Mononuclear cell (primary cell): ENCODE data around the gene RILPL2. TPM values are rescaled to one million over a fixed set of nuclear protein-coding genes. Genes with fewer than 3 reads are reported as not detected.
A peak's percentile ranks its signal among the peaks of the same experiment; 100 is the strongest.
"Not testable (repeated sequence)": the region's sequence is repeated elsewhere in the genome, so short reads cannot be mapped to it uniquely, and the experiment has no call there.

Experiments used
- H3K27me3 ChIP-seq: 2 replicates; pipeline ENCODE4 v1.6.0; 2011; ENCODE audit warnings: low read length, control low read depth; ENCODE audit not compliant: insufficient read depth
- H3K4me1 ChIP-seq: 2 replicates; pipeline ENCODE4 v1.5.1; 2011; ENCODE audit warnings: mild to moderate bottlenecking, low read length, control low read depth; ENCODE audit not compliant: insufficient read depth
- H3K4me3 ChIP-seq: 2 replicates; pipeline ENCODE4 v1.5.1; 2011; ENCODE audit warnings: mild to moderate bottlenecking, low read length, moderate library complexity
- H3K9me3 ChIP-seq: 2 replicates; pipeline ENCODE4 v1.5.1; 2011; ENCODE audit warnings: low read depth, mild to moderate bottlenecking, control low read depth, low read length
- total RNA-seq: library from RNA; depleted of rRNA; stranded (reverse); fragments of >200 nt; gene quantifications from one replicate; pipeline ENCODE4 v1.2.3, GENCODE V29; 2012

RILPL2 gene, protein sequence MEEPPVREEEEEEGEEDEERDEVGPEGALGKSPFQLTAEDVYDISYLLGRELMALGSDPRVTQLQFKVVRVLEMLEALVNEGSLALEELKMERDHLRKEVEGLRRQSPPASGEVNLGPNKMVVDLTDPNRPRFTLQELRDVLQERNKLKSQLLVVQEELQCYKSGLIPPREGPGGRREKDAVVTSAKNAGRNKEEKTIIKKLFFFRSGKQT
- total RNA-seq, result 9.9 TPM

DNA sequence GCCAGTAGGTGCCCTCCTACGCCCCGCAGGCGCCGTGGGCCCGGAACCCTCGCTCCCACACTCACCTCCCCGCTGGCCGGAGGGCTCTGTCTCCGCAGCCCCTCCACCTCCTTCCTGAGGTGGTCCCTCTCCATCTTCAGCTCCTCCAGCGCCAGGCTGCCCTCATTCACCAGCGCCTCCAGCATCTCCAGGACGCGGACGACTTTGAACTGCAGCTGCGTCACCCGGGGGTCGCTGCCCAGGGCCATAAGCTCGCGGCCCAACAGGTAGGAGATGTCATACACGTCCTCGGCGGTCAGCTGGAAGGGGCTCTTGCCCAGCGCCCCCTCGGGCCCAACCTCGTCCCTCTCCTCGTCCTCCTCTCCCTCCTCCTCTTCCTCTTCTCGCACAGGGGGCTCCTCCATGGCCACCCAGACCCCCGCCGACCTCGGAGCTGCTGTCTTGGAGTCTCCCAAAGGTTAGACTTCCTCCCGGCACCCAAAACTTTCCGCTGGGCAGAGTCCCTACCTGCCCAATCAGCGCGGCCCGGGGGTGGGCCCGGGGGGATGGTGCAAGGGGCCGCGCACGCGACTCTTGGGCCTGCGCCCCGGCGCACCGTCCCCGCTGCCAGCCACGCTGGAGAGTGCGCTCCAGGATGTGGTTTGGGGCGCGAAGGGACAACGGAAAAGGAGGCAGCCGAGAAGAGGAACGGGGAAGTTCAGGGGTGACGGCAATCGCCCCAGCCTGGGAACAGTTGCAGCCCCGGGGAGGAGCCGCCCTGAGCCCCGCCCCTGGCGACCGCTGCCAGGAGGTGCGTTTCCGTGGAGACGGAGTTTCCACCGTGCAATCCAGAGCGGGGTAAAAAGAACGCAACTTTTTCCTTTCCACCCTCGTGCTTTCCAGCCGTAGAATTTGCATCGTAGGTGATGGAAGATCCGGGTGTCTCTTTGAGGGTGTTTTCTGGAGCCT lies at the start of gene RILPL2:
TSS of gene RILPL2 (minus strand) at position 668 of the 948 bp plus-strand sequence. CDS start at position 404, 264 bp downstream.
- Histone ChIP-seq H3K27me3 (no peaks in the 10 kb centered on the region), H3K4me3 (peak within 1 kb of the TSS; percentile 94), H3K4me1 (peaks cover 57% of the 10 kb centered on the region), H3K9me3 (no peaks in the 10 kb centered on the region)

DNA sequence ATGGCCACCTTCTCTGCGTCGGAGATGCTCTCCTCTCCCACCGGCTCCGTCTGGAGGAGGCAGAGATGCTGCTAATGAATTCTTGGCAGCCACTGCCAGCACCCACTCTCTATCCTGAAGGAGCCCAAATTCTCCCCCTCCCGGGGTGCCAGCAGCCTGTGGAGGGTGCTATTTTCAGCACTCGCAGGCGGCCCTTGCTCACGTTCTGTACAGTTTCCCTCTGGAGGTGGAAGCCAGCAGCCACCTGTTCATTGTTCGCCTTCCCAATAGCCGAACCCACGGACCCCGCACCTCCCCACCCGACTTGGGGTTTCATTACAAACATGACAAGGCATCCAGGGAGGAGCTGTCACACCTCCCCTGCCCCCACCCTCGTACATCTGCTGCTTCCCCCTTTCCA lies 49.3 kb upstream of the RILPL2 start:
- no peak overlapping the region for H3K4me3 ChIP-seq
- H3K27me3 ChIP-seq, result no peaks in the 10 kb centered on the region
- no peaks in the 10 kb centered on the region for H3K9me3 ChIP-seq
- peaks cover 10% of the 10 kb centered on the region for H3K4me1 ChIP-seq

DNA sequence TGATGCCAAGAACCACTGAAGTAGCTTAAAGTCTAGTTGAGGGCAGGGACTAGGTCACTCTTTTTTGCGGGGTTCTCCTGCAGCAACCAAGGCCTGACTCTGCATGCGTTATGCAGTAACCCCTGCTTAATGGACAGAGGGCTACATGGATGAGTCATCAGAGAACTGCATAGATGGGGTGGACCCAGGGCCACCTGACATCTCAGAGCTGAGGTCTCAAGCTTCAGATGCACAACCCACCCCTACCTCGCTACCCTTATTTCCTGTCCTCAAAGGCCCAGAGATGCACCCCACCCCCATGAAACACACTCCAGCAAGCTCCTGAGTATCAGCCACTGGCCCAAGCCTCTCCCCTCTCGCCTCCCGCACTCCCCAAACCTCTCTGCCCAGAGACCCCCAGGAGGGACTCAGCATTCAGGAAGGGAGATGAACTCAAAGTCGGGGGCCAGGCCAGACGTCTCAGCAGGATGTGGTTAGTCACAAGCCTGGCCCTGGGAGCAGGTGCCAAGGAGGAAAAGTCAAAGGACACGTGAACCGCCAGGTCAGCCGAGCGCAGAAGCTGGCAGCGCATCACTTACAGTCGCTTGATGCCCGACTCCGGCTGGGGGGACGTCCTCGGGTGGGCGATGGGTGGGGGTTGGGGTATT lies 47.2 kb upstream of the RILPL2 start:
- H3K4me1 ChIP-seq, result peaks cover 10% of the 10 kb centered on the region
- H3K27me3 ChIP-seq, result no peaks in the 10 kb centered on the region
- no peak overlapping the region for H3K4me3 ChIP-seq
- H3K9me3 ChIP-seq, result no peaks in the 10 kb centered on the region

DNA sequence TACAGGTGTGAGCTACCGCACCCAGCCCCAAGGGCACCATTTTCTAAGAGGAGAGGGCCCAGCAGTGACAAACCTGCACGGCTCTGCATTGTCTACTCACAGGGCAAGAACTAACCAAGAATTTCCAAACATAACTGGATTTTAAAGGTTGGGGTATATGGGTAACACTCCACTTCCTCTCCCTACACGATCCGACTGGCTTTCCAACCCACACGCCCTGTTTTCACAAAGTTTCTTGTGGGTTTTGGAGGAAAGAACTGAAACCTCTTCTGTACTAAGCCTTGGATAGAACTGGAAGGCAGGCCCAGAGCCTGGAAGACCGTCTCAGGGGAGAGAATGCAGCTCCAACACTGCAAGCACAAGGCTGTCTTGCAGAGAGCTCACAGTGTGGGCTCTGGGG lies 46.4 kb upstream of the RILPL2 start:
- Histone ChIP-seq H3K4me3 (no peak overlapping the region), H3K9me3 (no peaks in the 10 kb centered on the region), H3K27me3 (no peaks in the 10 kb centered on the region), H3K4me1 (peaks cover 10% of the 10 kb centered on the region)

DNA sequence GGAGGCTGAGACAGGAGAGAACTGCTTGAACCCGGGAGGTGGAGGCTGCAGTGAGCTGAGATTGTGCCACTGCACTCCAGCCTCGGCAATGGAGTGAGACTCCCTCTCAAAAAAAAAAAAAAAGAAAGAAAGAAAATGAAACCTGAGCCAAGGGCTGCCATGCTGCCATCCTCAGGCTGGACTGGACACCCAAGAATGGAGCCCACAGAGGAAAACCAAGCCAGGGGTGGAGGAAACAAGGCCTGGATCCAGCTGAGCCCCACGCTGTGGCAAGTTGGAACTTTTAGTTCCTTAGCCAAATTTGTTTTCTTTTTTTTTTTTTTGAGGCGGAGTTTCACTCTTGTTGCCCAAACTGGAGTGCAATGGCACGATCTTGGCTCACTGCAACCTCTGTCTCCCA lies 44.8 kb upstream of the RILPL2 start:
- not testable (repeated sequence) for H3K27me3 ChIP-seq, H3K9me3 ChIP-seq, H3K4me1 ChIP-seq, H3K4me3 ChIP-seq

DNA sequence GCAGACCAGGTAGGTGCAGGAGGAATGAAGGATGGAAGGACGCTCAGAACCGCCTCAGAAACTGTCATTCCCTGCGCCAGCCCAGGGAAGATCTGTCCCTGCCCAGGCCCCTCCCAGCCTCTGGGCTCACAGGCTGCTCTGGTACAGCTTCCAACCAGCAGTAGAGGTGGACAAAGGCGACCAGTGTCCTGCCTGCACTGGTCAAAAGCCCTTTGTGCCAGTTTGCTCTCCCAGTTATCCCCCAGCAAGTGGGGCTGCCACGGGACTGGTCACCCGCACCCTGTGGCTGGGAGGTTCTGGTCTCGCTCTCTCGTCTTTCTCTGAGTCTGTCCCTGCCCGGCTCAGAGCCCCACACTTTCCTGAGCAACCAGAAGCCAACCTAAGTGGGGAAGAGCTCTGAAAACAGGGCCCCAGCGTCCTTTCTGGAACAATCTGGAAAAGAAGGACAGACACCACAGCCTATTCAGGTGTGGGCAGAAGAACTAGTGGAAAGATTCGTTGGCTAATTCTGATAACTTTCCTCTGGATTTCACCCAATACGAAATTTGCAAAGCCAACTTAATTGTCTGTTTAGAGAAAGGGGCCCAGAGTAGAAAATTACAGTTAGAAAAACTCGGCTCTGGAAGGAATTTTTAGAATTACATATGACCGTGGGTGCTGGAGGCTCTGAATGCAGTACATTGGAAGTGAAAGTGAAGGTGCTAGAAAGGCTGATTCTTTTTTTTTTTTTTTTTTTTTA lies 43.1 kb upstream of the RILPL2 start:
- no peak overlapping the region for H3K4me3 ChIP-seq
- no peaks in the 10 kb centered on the region for H3K9me3 ChIP-seq
- no peaks in the 10 kb centered on the region for H3K27me3 ChIP-seq
- H3K4me1 ChIP-seq, result peaks cover 21% of the 10 kb centered on the region

DNA sequence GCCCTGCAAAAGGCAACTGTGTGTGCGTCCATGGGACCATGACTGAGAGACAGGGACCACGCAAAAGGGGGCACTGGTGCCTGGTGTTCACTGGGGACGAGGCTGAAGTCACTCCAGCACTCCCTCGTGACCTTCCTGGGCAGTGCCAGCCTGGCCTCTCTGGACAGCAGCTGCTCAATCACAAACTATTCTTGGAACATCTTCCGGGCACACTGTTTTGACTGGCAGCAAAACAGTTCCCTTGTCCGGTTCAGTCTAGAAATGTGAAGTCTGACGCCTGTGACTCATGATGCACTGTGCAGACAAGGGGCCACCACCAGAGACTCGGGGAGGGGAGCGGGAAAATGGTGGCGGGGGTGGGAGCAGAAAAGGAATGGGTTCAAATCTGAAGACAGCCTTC lies 42.3 kb upstream of the RILPL2 start:
- Histone ChIP-seq H3K4me1 (peaks cover 19% of the 10 kb centered on the region), H3K9me3 (no peaks in the 10 kb centered on the region), H3K27me3 (no peaks in the 10 kb centered on the region), H3K4me3 (no peak overlapping the region)

DNA sequence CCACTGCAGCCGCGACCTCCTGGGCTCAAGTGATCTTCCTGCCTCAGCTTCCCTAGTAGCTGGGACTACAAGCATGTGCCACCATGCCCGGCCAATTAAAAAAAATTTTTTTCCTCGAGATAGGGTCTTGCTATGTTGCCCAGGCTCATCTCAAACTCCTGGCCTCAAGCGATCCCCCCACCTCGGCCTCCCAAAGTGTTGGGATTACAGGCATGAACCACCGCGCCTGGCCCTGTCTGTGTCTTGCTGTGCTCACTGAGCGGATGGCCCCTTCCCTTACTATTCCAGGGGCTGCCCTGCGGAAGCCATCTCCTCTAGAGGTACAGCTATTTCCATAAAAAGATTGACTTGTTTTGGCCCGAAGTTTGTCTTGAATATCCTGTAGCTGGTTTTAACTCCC lies 41.6 kb upstream of the RILPL2 start:
- Histone ChIP-seq H3K9me3 (no peaks in the 10 kb centered on the region), H3K4me3 (no peak overlapping the region), H3K4me1 (peaks cover 16% of the 10 kb centered on the region), H3K27me3 (no peaks in the 10 kb centered on the region)

DNA sequence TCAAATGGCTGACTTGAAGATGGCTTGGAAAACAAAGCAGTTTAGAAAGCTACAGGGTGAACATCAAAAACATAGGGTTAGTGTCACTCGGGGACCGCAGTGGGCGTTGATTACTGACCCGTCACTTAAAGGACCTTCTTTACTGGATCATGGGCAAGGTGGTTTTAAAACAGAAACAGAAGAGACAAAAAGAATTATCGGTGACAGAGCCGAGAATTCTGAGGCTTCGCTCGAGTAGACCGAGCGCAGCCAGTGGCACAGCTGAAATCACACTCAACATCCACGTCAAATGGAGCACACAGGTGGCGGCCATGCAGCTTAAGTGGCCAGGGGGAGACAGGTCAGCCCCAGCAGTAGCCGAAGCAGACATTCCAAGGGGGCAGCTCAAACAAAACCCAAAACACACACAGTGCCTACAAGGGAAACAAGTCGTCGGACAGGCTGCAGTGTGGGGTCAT lies 38.8 kb upstream of the RILPL2 start:
- Histone ChIP-seq H3K4me1 (peaks cover 16% of the 10 kb centered on the region), H3K4me3 (no peak overlapping the region), H3K27me3 (no peaks in the 10 kb centered on the region), H3K9me3 (no peaks in the 10 kb centered on the region)

DNA sequence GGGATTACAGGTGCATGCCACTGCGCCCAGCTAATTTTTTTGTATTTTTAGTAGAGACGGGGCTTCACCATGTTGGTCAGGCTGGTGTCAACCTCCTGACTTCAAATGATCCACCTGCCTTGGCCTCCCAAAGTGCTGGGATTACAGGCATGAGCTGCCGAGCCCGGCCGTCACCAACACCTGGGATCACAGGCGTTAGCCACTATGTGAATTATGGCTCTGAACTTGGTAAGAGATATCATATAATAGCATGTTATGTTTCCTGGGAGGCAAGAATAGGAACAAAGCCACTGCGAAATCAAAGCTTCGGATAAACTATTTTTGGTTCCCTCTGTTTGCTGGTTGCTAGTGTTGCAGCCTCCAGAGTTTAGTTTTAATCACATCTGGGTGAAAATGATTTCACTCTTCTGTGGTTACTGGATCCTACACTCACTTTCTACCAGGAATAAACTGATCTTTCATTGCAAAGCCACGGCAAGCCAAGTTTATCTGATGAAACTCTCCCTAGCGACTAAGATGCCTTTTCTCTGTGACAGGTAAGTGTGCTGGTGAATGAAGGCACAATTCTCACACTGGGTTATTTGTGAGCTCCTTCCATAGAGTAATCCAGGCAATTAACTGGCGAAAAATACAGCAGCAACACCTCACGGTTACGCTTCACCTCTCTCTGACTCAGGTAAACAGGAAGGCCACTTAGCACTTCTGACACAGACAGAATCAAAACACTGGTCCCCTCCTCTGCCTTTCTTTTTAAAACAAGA lies 38.2 kb upstream of the RILPL2 start:
- Histone ChIP-seq H3K9me3 (no peaks in the 10 kb centered on the region), H3K4me1 (peaks cover 16% of the 10 kb centered on the region), H3K4me3 (no peak overlapping the region), H3K27me3 (no peaks in the 10 kb centered on the region)

DNA sequence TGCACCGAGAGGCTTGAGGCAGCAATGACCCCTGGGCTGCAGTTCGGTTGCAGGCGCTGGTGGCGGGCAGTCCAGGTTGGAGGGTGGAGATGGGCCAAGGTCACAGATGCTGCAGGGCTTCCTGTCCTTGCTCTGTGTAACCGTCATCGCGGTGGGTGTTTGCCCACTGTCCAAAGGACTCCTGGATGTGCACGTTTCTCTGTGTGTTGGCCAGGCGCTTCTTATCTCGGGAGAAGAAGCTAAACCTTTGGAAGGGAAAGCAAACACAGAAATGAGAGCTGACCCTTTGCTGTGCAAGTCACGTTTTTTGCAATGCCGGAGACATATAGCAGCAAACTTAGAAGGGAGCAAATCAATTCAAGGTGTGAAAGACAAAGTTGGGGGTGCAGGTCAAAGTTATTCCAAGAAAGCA lies 36.0 kb upstream of the RILPL2 start:
- no peaks in the 10 kb centered on the region for H3K27me3 ChIP-seq

DNA sequence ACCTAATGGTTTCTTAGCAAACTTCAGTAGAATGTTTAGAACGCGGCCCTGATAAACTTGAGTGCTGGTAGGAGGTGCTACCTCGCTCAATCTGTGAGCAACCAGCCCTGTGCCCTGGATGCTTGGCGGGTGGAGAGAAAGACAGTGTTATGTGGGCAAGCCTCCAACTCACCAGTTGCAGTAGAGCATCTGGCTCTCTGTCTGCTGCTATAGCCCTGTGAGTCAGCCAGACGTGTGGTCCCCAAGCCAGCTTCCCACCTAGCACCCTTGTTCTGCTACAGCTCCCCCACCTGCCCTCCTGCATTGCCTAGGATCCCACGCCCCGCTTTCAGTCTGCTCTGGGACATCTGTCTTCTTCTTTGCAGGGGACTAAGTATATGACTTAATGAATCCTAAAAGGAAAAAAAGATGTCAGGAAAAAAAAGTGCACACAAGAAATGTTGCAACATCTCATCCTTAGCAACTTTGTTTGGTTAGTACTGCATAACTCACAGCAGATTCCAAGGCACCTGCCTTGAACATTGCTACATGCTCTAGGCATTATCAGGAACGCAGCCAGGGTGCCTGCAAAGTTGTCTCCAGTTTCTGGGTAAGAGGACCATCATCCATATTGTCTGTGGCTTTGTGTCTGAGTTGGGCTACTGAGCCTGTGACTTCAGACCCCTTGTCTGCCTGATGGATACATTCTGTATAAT lies 35.0 kb upstream of the RILPL2 start:
- Histone ChIP-seq H3K9me3 (no peaks in the 10 kb centered on the region), H3K4me1 (peaks cover 16% of the 10 kb centered on the region), H3K4me3 (no peak overlapping the region), H3K27me3 (no peaks in the 10 kb centered on the region)

More for the DNA sequence above, 36.0 kb upstream of the RILPL2 start:
- H3K4me1 ChIP-seq, result peaks cover 16% of the 10 kb centered on the region
- no peak overlapping the region for H3K4me3 ChIP-seq
- no peaks in the 10 kb centered on the region for H3K9me3 ChIP-seq

DNA sequence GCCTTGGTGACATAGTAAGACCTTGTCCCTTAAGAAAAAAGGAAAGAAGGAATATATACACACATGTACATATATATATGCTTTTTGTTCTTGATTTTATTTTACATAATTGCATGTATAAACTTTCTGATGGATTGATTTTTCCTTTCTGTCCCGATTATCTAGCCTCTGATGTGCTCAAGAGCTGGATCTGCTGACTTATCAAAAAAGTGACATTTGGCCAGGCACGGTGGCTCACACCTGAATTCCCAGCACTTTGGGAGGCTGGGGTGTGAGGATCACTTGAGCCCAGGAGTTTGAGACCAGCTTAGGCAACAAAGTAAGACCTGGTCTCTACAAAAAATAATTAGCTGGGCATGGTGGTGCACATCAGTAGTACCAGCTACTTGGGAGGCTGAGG lies 33.5 kb upstream of the RILPL2 start:
- Histone ChIP-seq H3K27me3 (no peaks in the 10 kb centered on the region), H3K4me3 (no peak overlapping the region), H3K9me3 (no peaks in the 10 kb centered on the region), H3K4me1 (peaks cover 8% of the 10 kb centered on the region)

DNA sequence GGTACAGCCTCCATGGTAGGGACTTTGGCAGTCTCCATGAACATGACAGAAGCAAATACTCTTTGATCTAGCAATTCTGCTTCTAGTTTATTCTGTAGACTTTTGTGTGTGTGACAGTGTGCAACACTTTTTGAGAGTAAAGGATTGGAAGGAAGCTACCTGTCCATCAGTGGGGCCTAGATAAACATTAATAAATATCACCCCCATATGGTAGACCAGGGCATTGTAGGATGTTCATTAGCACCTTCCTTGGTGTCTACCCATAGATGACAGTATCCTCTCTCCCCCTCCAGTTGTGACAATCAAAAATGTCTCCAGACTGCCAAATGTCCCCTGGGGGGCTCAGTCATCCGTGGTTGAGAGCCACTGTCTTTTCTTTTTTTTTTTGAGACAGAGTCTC lies 32.3 kb upstream of the RILPL2 start:
- H3K9me3 ChIP-seq, result no peaks in the 10 kb centered on the region
- no peaks in the 10 kb centered on the region for H3K4me1 ChIP-seq
- H3K4me3 ChIP-seq, result no peak overlapping the region
- no peaks in the 10 kb centered on the region for H3K27me3 ChIP-seq
